ENCODE results near the gene TGFBR3. TPM values are rescaled to one million over a fixed set of nuclear protein-coding genes. Genes with fewer than 3 reads are reported as not detected.

TGFBR3 gene
- polyA plus RNA-seq, 1 donor (not counting 4 experiments of a cell fraction or from before 2014, with no cell fraction given), result 1.2 TPM

DNA sequence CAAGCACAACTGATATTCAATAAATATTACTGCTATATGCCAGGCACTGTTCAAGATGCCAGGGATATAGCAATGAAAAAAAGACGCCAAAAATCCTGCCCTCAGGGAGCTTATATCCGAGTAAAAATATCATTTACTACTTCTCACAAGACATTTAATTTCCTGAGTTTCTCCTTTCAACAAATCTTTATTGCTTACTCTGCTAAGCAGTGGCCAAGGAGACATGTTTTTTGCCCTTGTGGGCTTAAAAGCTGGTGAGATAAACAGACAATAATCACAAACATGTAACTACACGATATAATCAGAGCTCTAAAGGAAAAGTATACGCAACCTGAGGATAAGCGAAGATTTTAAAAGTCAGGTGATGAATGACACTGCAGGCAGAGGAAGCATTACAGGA, 19.5 kb downstream of the TGFBR3 start:
- Histone ChIP-seq H3K36me3 (ENCODE audit: control insufficient read depth in 2 of 2, extremely low read depth in 1 of 2, insufficient read depth in 2 of 2, low read length in 2 of 2) (no peaks in the 10 kb centered on the region), H3K4me3 (ENCODE audit: control insufficient read depth in 2 of 3, extremely low read depth in 1 of 3, insufficient read depth in 2 of 3, low read depth in 1 of 3, low read length in 3 of 3) (no peak overlapping the region), H3K9me1 (ENCODE audit: control insufficient read depth, extremely low read depth, insufficient read depth, low read length) (no peaks in the 10 kb centered on the region), H3K9me3 (ENCODE audit: control insufficient read depth, low read depth, low read length) (no peaks in the 10 kb centered on the region), H4K20me1 (ENCODE audit: control insufficient read depth, extremely low read depth, insufficient read depth, low read length) (no peaks in the 10 kb centered on the region), H3K27me3 (ENCODE audit: control insufficient read depth, extremely low read depth, insufficient read depth, low read length) (no peaks in the 10 kb centered on the region), H3K79me2 (ENCODE audit: control insufficient read depth, insufficient read depth, low read length) (no peaks in the 10 kb centered on the region), H2AFZ (ENCODE audit: control insufficient read depth, low read length) (no peak overlapping the region), H3K4me2 (ENCODE audit: control insufficient read depth, extremely low read depth, insufficient read depth, low read depth, low read length) (peak overlapping the region; percentile 46), H3K4me1 (ENCODE audit: control insufficient read depth, extremely low read depth, insufficient read depth, low read length) (peaks cover 25% of the 10 kb centered on the region), H3K9ac (ENCODE audit: control insufficient read depth, extremely low read depth, insufficient read depth, low read length) (no peak overlapping the region), H3K27ac (ENCODE audit: control insufficient read depth, insufficient read depth, low read length) (no peak overlapping the region)
- dilution Hi-C loops (cut with MboI; ENCODE audit: extremely low pct_ligation_motif_present, low sequenced_read_pairs), result no loop called here
- TF ChIP-seq EZH2 (IDR thresholded peaks at IDR 0.05; ENCODE audit: low read length), result no peak
- DNase-seq (ENCODE audit: low read depth, low spot score) (no peak), FAIRE-seq (no peak)

- no peak for FAIRE-seq
- Histone ChIP-seq H3K9ac (ENCODE audit: control insufficient read depth, extremely low read depth, insufficient read depth, low read length) (peak overlapping the region; percentile 40), H3K9me3 (ENCODE audit: control insufficient read depth, low read depth, low read length) (no peaks in the 10 kb centered on the region), H3K79me2 (ENCODE audit: control insufficient read depth, insufficient read depth, low read length) (no peaks in the 10 kb centered on the region), H3K4me3 (ENCODE audit: control insufficient read depth in 2 of 3, extremely low read depth in 1 of 3, insufficient read depth in 2 of 3, low read depth in 1 of 3, low read length in 3 of 3) (peak overlapping the region in 2 of 3 experiments; percentile 20 to 57), H3K36me3 (ENCODE audit: control insufficient read depth in 2 of 2, extremely low read depth in 1 of 2, insufficient read depth in 2 of 2, low read length in 2 of 2) (no peaks in the 10 kb centered on the region), H3K4me1 (ENCODE audit: control insufficient read depth, extremely low read depth, insufficient read depth, low read length) (peaks cover 25% of the 10 kb centered on the region), H3K9me1 (ENCODE audit: control insufficient read depth, extremely low read depth, insufficient read depth, low read length) (no peaks in the 10 kb centered on the region), H3K4me2 (ENCODE audit: control insufficient read depth, extremely low read depth, insufficient read depth, low read depth, low read length) (peak overlapping the region; percentile 90), H2AFZ (ENCODE audit: control insufficient read depth, low read length) (no peak overlapping the region), H4K20me1 (ENCODE audit: control insufficient read depth, extremely low read depth, insufficient read depth, low read length) (no peaks in the 10 kb centered on the region), H3K27me3 (ENCODE audit: control insufficient read depth, extremely low read depth, insufficient read depth, low read length) (no peaks in the 10 kb centered on the region), H3K27ac (ENCODE audit: control insufficient read depth, insufficient read depth, low read length) (peak overlapping the region; percentile 55)
- dilution Hi-C loops (cut with MboI; ENCODE audit: extremely low pct_ligation_motif_present, low sequenced_read_pairs), result no loop called here
- peak; percentile 26 for DNase-seq (ENCODE audit: low read depth, low spot score)
- no peak for TF ChIP-seq EZH2 (IDR thresholded peaks at IDR 0.05; ENCODE audit: low read length)
- no peak for TF ChIP-seq CTCF (optimal IDR thresholded peaks at IDR 0.05 in 1 of 3, IDR thresholded peaks at IDR 0.05 in 1 of 3, conservative IDR thresholded peaks at IDR 0.05 in 1 of 3; ENCODE audit: extremely low read depth in 1 of 3, insufficient read depth in 2 of 3, low read length in 3 of 3)
These were observed 21.8 kb downstream of the TGFBR3 start for GRCh38 chr1:91864017-91864700.

- Histone ChIP-seq H3K4me1 (ENCODE audit: control insufficient read depth, extremely low read depth, insufficient read depth, low read length) (peaks cover 25% of the 10 kb centered on the region), H3K4me3 (ENCODE audit: control insufficient read depth in 2 of 3, extremely low read depth in 1 of 3, insufficient read depth in 2 of 3, low read depth in 1 of 3, low read length in 3 of 3) (no peak overlapping the region), H3K9me1 (ENCODE audit: control insufficient read depth, extremely low read depth, insufficient read depth, low read length) (no peaks in the 10 kb centered on the region), H3K27me3 (ENCODE audit: control insufficient read depth, extremely low read depth, insufficient read depth, low read length) (no peaks in the 10 kb centered on the region), H3K9ac (ENCODE audit: control insufficient read depth, extremely low read depth, insufficient read depth, low read length) (no peak overlapping the region), H3K36me3 (ENCODE audit: control insufficient read depth in 2 of 2, extremely low read depth in 1 of 2, insufficient read depth in 2 of 2, low read length in 2 of 2) (no peaks in the 10 kb centered on the region), H3K4me2 (ENCODE audit: control insufficient read depth, extremely low read depth, insufficient read depth, low read depth, low read length) (peak overlapping the region; percentile 90), H3K79me2 (ENCODE audit: control insufficient read depth, insufficient read depth, low read length) (no peaks in the 10 kb centered on the region), H3K9me3 (ENCODE audit: control insufficient read depth, low read depth, low read length) (no peaks in the 10 kb centered on the region), H3K27ac (ENCODE audit: control insufficient read depth, insufficient read depth, low read length) (peak overlapping the region; percentile 55), H4K20me1 (ENCODE audit: control insufficient read depth, extremely low read depth, insufficient read depth, low read length) (no peaks in the 10 kb centered on the region), H2AFZ (ENCODE audit: control insufficient read depth, low read length) (no peak overlapping the region)
- dilution Hi-C loops (cut with MboI; ENCODE audit: extremely low pct_ligation_motif_present, low sequenced_read_pairs), result no loop called here
- TF ChIP-seq CTCF (optimal IDR thresholded peaks at IDR 0.05 in 1 of 3, IDR thresholded peaks at IDR 0.05 in 1 of 3, conservative IDR thresholded peaks at IDR 0.05 in 1 of 3; ENCODE audit: extremely low read depth in 1 of 3, insufficient read depth in 2 of 3, low read length in 3 of 3) (no peak), EZH2 (IDR thresholded peaks at IDR 0.05; ENCODE audit: low read length) (no peak)
- no peak for DNase-seq (ENCODE audit: low read depth, low spot score)
- no peak for FAIRE-seq
These were observed 22.5 kb downstream of the TGFBR3 start for GRCh38 chr1:91863498-91863897.

All from keratinocyte (primary cell).